Measurements from ENCODE around the gene ADD1.

GRCh38 chr4:2963966-2964471 is 120.4 kb downstream of the ADD1 start:
- TF ChIP-seq CTCF (IDR thresholded peaks at IDR 0.05): no peak
- no peak for TF ChIP-seq POLR2A (IDR thresholded peaks at IDR 0.05)
